GM12891 (cell line): ENCODE measurements around the gene KRT15.

Experiments
- POLR2A ChIP-seq: IDR thresholded peaks from 2 replicates; pipeline ENCODE4 v1.6.1; 2011; ENCODE audit warnings: low read depth, low read length, control low read depth
- POLR2AphosphoS5 ChIP-seq: IDR thresholded peaks from 2 replicates; pipeline ENCODE4 v1.6.1; 2011; ENCODE audit warnings: low read depth, low read length, control low read depth
- POU2F2 ChIP-seq: IDR thresholded peaks from 2 replicates; pipeline ENCODE4 v1.6.1; 2011; ENCODE audit warnings: low read depth, mild to moderate bottlenecking, control low read depth, low read length, moderate library complexity
- TAF1 ChIP-seq: IDR thresholded peaks from 2 replicates; pipeline ENCODE4 v1.6.1; 2011; ENCODE audit warnings: low read depth, low read length, control low read depth

GRCh38 chr17:41512546-41513167 lies 6.0 kb downstream of the KRT15 start:
- TF ChIP-seq POLR2A (no peak), POLR2AphosphoS5 (no peak), TAF1 (no peak), POU2F2 (no peak)
